Inflammatory macrophage (primary cell): ENCODE data around the gene USP12.

ENCODE experiments used
- DNase-seq, 2 donors: peaks; one replicate each; pipeline ENCODE4 v3.0.0-alpha.2; 2020 to 2022

The USP12 gene

GRCh38 chr13:27120811-27121210 lies 50.8 kb downstream of the USP12 start:
- no peak for DNase-seq

DNA sequence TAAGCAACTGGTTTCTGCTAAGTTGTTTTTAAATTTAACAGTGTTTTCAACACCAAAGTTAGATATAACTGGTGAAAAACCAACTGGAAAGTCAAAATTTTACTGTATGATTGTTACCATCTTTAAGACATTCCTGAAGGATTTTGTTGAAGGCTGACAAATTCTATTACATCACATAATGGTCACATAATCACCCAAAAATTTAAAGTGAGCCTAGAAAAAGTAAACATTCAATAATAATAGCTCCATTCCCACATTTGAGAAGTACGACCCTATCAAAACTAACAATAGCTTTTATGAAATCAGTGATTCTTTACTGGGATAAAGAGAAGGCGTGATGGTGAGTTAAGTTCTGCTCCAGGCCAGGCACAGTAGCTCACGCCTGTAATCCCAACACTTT lies 51.6 kb downstream of the USP12 start:
- no peak for DNase-seq

DNA sequence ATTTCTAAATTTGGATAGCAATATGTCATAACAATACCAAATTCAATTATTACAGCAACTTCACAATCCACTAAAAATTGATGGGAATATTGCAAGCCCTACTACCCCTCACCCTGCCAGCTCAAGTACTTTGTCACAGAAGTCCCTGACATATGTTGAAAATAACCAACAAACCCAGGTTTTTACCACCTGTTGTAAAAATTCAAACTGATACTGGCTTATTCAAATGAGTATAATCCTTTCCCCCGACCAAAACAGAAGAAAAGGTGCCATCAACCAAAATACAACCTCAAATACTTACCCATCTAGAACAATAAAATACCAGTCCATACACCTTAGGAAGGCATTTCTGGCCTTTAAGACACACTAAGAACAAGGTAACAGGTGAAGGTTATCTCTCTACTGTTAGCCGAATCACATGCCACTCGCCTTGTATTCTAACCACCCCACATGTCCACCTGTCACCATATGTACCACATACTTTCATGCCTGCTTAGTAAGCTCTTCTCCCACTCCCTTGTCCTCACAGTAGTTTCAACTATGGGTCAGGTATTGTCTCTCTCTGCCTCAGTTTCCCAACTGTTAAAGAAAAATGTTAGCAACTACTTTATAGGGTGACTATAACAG lies 53.1 kb downstream of the USP12 start:
- no peak for DNase-seq

- no peak for DNase-seq
These were observed 53.7 kb downstream of the USP12 start for GRCh38 chr13:27117952-27118351.

DNA sequence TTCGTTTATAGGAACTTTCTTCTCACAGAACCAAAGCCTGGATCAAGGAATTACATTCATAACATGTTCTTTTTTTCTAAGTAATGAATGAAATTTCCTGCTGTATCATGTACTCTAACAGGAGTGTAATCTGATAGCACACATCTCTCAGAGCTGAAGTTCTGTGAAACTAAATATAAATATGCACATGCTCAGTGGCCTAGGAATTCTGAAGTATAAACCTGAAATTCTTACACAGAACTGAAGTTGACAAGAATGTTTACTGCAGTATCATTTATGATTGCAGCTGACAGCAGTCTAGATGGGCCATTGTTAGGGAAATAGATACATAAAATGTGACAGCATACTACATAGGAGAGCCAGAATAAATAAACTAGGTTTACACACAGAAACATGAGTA lies 54.5 kb downstream of the USP12 start:
- DNase-seq, result no peak

DNA sequence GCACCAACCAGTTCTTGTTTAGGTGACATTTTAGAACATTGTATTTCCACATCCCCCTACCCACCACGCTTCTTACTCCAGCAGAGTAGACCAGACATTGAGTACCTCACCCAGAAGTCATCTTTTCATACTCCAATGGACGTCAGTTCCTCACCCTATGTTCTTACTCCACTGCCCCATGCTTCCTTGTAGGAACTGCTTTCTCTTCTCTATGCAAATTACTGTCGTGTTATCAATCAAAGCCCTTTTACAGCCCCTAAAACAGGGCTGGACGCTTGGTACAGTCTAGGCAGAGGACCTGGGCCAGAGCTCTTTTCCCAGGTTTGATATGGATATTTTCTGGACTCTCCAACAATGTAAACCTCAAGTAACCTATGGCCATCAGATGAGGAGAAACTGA lies 58.2 kb downstream of the USP12 start:
- DNase-seq, result no peak

DNA sequence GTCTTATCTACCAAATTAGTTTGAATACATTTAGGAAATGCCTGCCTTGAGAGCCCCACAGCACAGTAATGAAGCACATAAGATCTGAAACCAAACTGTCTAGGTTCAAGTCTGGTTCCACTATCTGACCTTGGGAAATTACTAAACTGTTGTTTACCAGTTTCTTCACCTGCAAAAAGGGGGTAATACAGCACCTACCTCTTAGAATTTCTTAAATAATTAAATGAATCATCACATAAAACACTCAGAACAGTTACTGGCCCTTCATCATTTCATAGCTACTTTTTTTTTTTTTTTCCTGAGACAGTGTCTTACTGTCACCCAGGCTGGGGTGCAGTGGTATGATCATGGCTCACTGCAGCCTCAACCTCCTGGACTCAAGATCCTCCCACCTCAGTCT lies 59.6 kb downstream of the USP12 start:
- no peak for DNase-seq

GRCh38 chr13:27110056-27110746 lies 61.4 kb downstream of the USP12 start:
- DNase-seq, result no peak

GRCh38 chr13:27106144-27106543 lies 65.5 kb downstream of the USP12 start:
- DNase-seq, result no peak

DNA sequence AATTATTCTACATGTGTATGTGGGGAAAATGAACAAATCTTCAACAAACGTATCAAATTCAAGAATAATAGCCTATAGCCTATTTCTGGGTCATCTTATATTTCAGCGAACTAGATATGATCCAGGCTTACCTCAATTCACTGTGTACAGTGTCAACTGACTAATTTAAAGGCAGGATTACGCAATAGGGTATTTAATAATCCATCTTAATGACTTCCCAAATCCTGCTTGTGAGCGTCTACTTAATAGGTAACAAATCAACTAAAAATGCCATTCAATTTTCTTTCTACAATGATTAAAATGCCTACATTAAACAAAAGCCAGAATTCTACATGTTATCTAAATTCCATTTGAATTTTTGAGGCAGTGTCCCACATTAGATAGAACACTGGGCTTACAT lies 67.0 kb downstream of the USP12 start:
- peak in 1 of 2 donors; percentile 10 for DNase-seq

GRCh38 chr13:27101847-27102246 lies 69.8 kb downstream of the USP12 start:
- no peak for DNase-seq

DNA sequence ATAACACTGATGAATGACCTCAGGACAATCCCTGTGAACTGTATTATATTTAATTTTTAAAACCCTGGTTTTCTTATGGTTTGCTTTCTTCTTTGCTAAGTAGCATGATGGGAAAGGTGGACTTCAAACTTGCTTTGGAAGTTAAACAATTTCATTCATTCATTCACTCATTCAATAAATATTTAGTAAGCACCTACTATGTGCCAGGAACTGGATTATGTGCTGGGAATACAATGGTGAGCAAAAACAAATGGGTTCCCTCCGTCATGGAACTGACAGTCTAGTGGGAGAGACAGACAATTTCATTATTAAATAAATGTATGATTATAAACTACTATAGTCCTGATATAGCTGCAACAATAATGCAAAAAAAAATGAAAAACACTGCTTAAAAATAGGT lies 70.3 kb downstream of the USP12 start:
- no peak for DNase-seq

DNA sequence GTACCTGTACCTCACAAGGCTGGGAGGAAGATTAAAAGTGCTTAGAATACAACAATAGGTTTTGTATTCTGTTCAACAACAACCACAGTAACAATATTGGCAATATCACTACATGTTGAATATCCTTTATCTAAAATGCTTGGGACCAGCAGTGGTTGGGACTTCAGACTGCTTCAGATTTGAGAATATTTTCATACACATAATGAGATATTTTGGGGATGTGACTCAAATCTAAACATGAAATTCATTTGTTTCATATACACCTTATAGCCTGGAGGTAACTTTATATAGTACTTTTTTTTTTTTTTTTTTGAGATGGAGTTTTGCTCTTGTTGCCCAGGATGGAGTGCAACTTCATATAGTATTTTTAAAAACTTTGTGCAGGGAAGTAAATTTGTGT lies 73.9 kb downstream of the USP12 start:
- DNase-seq, result no peak

DNA sequence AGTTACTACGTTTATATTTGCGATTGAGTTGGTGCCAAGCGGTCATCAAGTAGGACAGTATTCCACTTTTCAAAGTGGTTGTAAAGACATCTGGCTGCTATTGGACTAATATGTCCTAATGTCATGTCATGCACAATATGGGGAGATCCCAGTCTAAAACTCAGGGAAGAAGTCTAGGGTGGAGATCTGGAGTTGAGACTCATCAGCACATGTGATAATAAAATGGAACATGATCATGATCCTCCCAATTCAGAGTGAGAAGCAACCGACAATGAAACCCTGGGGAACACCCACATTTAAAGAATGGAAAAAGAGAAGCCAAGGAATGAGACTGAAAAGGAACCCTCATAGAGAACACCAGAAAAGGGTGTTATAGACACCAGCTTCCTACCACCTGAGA lies 80.2 kb downstream of the USP12 start:
- no peak for DNase-seq

- DNase-seq, result no peak
These were observed 83.0 kb downstream of the USP12 start for GRCh38 chr13:27088619-27089018.

- DNase-seq, result no peak
These were observed 84.9 kb downstream of the USP12 start for GRCh38 chr13:27086599-27087265.

DNA sequence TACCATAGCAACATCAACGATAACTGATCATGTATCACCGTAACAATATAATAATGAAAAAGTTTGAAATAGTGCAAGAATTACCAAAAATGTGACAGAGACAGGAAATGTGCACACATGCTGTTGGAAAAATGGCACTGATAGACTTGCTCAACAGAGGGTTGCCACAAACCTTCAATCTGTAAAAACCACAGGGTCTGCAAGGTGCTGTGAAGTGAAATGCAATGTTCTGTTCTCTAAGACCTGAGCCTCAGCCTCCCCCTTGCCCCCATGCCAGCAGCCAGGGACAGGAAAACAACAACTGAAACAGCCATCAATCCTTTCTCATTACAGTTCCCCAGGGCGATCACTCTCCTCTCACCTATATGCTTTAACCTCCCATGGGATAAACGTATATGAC lies 88.4 kb downstream of the USP12 start:
- DNase-seq, result no peak

GRCh38 chr13:27081893-27082679 lies 89.5 kb downstream of the USP12 start:
- DNase-seq, result no peak

- no peak for DNase-seq
These were observed 91.3 kb downstream of the USP12 start for GRCh38 chr13:27080018-27080948.

DNA sequence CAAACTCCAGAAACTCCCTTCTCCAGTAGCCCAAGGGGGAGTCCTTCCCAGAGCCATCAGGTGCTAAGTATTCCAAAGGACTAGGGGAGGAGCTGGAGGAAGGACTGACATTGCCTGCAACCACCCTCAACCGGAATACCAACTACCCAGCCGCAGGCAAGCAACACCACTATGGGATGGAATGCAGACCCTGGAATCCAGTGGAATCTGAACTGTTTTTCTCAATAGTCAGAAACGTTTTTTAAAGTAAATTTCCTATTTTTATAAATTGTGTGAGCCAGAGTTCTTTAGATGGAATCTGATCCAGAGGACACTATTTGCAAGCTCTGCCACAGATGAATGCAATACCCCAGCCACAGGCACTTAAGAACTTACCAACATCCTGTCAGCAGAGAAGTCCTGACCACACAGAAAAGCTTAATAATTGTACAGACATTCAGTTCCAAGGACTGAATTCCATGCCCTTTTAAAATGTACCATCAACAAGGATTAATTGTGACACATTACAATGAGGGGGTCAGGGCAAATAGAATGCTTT lies 92.1 kb downstream of the USP12 start:
- no peak for DNase-seq

DNA sequence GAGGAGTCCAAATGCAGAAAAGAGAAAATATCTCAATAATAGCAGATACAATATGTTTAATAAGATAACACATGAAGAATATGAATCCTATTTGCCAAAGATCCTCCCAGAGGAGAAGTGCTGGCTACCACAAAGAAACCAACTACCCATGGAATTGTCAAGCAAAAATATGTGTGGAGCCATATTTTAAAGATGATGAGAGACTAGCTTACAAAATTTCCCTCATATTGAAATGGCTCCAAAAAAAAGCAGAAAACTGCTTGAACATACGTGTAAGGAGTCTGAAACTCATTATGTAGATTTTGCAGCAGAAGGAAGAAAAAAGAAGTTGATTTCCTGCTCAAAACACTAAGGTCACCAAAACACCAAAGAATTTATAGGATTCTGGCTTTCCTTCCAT lies 94.2 kb downstream of the USP12 start:
- no peak for DNase-seq

DNA sequence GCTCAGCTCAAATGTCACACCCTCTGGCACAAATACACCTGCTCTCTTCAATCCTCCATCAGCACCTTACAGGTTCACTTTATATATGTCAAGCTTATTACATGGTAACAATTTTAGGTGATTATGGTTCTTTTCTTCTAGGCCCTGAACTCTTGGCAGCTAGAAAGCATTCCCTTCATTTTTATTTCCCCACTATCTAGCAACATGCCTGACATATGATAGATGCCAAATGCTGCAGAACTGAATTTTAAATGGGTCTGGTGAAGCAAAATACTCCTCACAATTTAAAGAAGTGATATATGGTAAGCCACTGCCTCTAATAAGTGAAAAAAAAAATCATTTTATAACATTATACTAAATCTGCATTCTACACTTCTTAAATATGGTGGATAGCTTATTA lies 95.2 kb downstream of the USP12 start:
- DNase-seq, result no peak
